Peyer's patch (tissue), 4 donors: ENCODE results near the gene DDX11. TPM values are rescaled to one million over a fixed set of nuclear protein-coding genes. Genes with fewer than 3 reads are reported as not detected.
A peak's percentile ranks its signal among the peaks of the same experiment; 100 is the strongest.
"Not testable (repeated sequence)": the region's sequence is repeated elsewhere in the genome, so short reads cannot be mapped to it uniquely, and the experiment has no call there.

ENCODE experiments used
- DNase-seq, 3 donors: peaks; one replicate each; pipeline ENCODE4 v3.0.0-alpha.2; 2017 to 2019
- H3K27ac ChIP-seq, 4 donors: fragments of 200-600 bp; sonication (generic); one replicate each; pipeline ENCODE4 v1.5.1; 2016 to 2019
- H3K27me3 ChIP-seq, 2 donors: fragments of 200-600 bp; sonication (generic); one replicate each; pipeline ENCODE4 v1.5.1; 2019
- H3K36me3 ChIP-seq, 3 donors: fragments of 200-600 bp; sonication (generic); one replicate each; pipeline ENCODE4 v1.5.1; 2016 to 2019
- H3K4me1 ChIP-seq, 4 donors: fragments of 200-600 bp; sonication (generic); one replicate each; pipeline ENCODE4 v1.5.1; 2016 to 2019
- H3K4me3 ChIP-seq, 4 donors: fragments of 200-600 bp; sonication (generic); 1 replicate in 3 of 4; 2 replicates in 1 of 4; pipeline ENCODE4 v1.5.1; 2016 to 2019; ENCODE audit warnings: mild to moderate bottlenecking in 1 of 4
- H3K9me3 ChIP-seq, 4 donors: fragments of 200-600 bp; sonication (generic); one replicate each; pipeline ENCODE4 v1.5.1; 2016 to 2019; ENCODE audit warnings: mild to moderate bottlenecking in 1 of 4
- CTCF ChIP-seq, 6 experiments: fragments of 450-650 bp in 4 of 6; fragments of 200-600 bp in 2 of 6; sonication (generic) in 1 of 6; IDR thresholded peaks; one replicate each; pipeline ENCODE4 v1.5.1; 2017 to 2019; ENCODE audit warnings: antibody characterized with exemption in 6 of 6, mild to moderate bottlenecking in 3 of 6, moderate library complexity in 1 of 6
- POLR2A ChIP-seq, 2 donors: fragments of 450-650 bp; IDR thresholded peaks; one replicate each; pipeline ENCODE4 v1.5.1; 2017; ENCODE audit warnings: antibody characterized with exemption in 2 of 2, mild to moderate bottlenecking in 2 of 2, moderate library complexity in 2 of 2
- total RNA-seq, 4 donors: library from RNA; depleted of rRNA; stranded (reverse); fragments of >200 nt; gene quantifications; one replicate each; pipeline ENCODE4 v1.1.0, GENCODE V29; 2016

Gene DDX11
- total RNA-seq, 4 donors from 2014 or later, result 53.1 to 189 (median 100) TPM

GRCh38 chr12:31037931-31038330 is 35.7 kb upstream of the DDX11 start:
- Histone ChIP-seq H3K9me3 (no peaks in the 10 kb centered on the region), H3K36me3 (no peaks in the 10 kb centered on the region), H3K27ac (no peak overlapping the region), H3K4me3 (no peak overlapping the region), H3K4me1 (no peaks in the 10 kb centered on the region), H3K27me3 (no peaks in the 10 kb centered on the region)
- no peak for DNase-seq
- TF ChIP-seq POLR2A (IDR thresholded peaks at IDR 0.05) (no peak), CTCF (IDR thresholded peaks at IDR 0.05) (no peak)

GRCh38 chr12:31041033-31041564 is 32.6 kb upstream of the DDX11 start:
- no peak for DNase-seq
- Histone ChIP-seq H3K9me3 (no peaks in the 10 kb centered on the region), H3K36me3 (no peaks in the 10 kb centered on the region), H3K27ac (no peak overlapping the region), H3K4me3 (no peak overlapping the region), H3K27me3 (no peaks in the 10 kb centered on the region), H3K4me1 (no peaks in the 10 kb centered on the region)
- no peak for TF ChIP-seq CTCF (IDR thresholded peaks at IDR 0.05)
- no peak for TF ChIP-seq POLR2A (IDR thresholded peaks at IDR 0.05)

GRCh38 chr12:31050143-31050542 is 23.5 kb upstream of the DDX11 start:
- not testable (repeated sequence) for H3K27ac ChIP-seq, DNase-seq, H3K36me3 ChIP-seq, H3K4me1 ChIP-seq, H3K27me3 ChIP-seq, H3K4me3 ChIP-seq, H3K9me3 ChIP-seq

- DNase-seq, result not testable (repeated sequence)
These were observed 23.1 kb upstream of the DDX11 start for GRCh38 chr12:31050548-31050947.

GRCh38 chr12:31051692-31052091 is 22.0 kb upstream of the DDX11 start:
- not testable (repeated sequence) for H3K4me3 ChIP-seq, H3K36me3 ChIP-seq, H3K27ac ChIP-seq, DNase-seq, H3K27me3 ChIP-seq, H3K9me3 ChIP-seq, H3K4me1 ChIP-seq

More at GRCh38 chr12:31050548-31050947, 23.1 kb upstream of the DDX11 start:
- not testable (repeated sequence) for H3K4me3 ChIP-seq, H3K36me3 ChIP-seq, H3K9me3 ChIP-seq, H3K4me1 ChIP-seq, H3K27ac ChIP-seq, H3K27me3 ChIP-seq

- not testable (repeated sequence) for H3K27me3 ChIP-seq, H3K36me3 ChIP-seq, H3K9me3 ChIP-seq, H3K4me3 ChIP-seq, H3K4me1 ChIP-seq, DNase-seq, H3K27ac ChIP-seq
These were observed 21.5 kb upstream of the DDX11 start for GRCh38 chr12:31052121-31052520.

- not testable (repeated sequence) for H3K27ac ChIP-seq, H3K27me3 ChIP-seq, H3K4me1 ChIP-seq, DNase-seq, H3K4me3 ChIP-seq, H3K9me3 ChIP-seq, H3K36me3 ChIP-seq
These were observed 20.8 kb upstream of the DDX11 start for GRCh38 chr12:31052666-31053439.

GRCh38 chr12:31053944-31054343 is 19.7 kb upstream of the DDX11 start:
- not testable (repeated sequence) for H3K27me3 ChIP-seq, DNase-seq, H3K4me1 ChIP-seq, H3K4me3 ChIP-seq, H3K27ac ChIP-seq, H3K9me3 ChIP-seq, H3K36me3 ChIP-seq
- TF ChIP-seq CTCF (IDR thresholded peaks at IDR 0.05), result peak in 1 of 6 experiments; percentile 11
